A673 (cell line): ENCODE data around the gene CIC. TPM values are rescaled to one million over a fixed set of nuclear protein-coding genes. Genes with fewer than 3 reads are reported as not detected.

ENCODE experiments used
- BruUV-seq: library from RNA; stranded (reverse); fragments of 400-500 nt; replicated peaks from 2 replicates; lab custom pipeline; 2021; lab: Mats Ljungman, UMichigan
- CTCF ChIA-PET: fragments of 300-600 bp; sonication (Branson Sonifier 250); formaldehyde crosslinking; loops from one replicate; lab custom pipeline; 2022; ENCODE audit warnings: antibody characterized with exemption; lab: Charles Lee
- POLR2A ChIA-PET: fragments of 300-600 bp; sonication (Branson Sonifier 250); formaldehyde crosslinking; loops from one replicate; lab custom pipeline; 2022; ENCODE audit warnings: antibody characterized with exemption; ENCODE audit not compliant: low non-redundant PET; lab: Charles Lee
- DNase-seq: peaks from one replicate; pipeline ENCODE4 v3.0.0-alpha.2; 2015; ENCODE audit warnings: low spot score
- H3K27ac ChIP-seq: fragments of 200-600 bp; sonication (generic); 2 replicates; pipeline ENCODE4 v1.5.1; 2016; ENCODE audit warnings: mixed run types, low read depth, mild to moderate bottlenecking, mixed read lengths, antibody characterized with exemption, low read length; ENCODE audit not compliant: poor library complexity, severe bottlenecking
- H3K27me3 ChIP-seq: fragments of 200-600 bp; sonication (generic); replicated peaks from 2 replicates; pipeline ENCODE4 v1.6.1; 2017; ENCODE audit warnings: mixed run types, low read depth, mild to moderate bottlenecking, mixed read lengths, antibody characterized with exemption, low read length; ENCODE audit not compliant: insufficient read depth, poor library complexity
- H3K36me3 ChIP-seq: fragments of 200-600 bp; sonication (generic); 2 replicates; pipeline ENCODE4 v1.6.1; 2016; ENCODE audit warnings: mixed run types, mild to moderate bottlenecking, mixed read lengths, antibody characterized with exemption, low read length; ENCODE audit not compliant: insufficient read depth, poor library complexity, severe bottlenecking
- H3K4me1 ChIP-seq: fragments of 200-600 bp; sonication (generic); 2 replicates; pipeline ENCODE4 v1.6.1; 2017; ENCODE audit warnings: mixed run types, mild to moderate bottlenecking, mixed read lengths, antibody characterized with exemption, low read length; ENCODE audit not compliant: insufficient read depth, poor library complexity, severe bottlenecking
- H3K4me3 ChIP-seq: fragments of 200-600 bp; sonication (generic); 2 replicates; pipeline ENCODE4 v1.5.1; 2016; ENCODE audit warnings: low read depth, mixed run types, mild to moderate bottlenecking, mixed read lengths, low read length; ENCODE audit not compliant: poor library complexity, severe bottlenecking
- H3K9me3 ChIP-seq: fragments of 200-600 bp; sonication (generic); 2 replicates; pipeline ENCODE4 v1.6.1; 2016; ENCODE audit warnings: mixed run types, low read depth, mild to moderate bottlenecking, mixed read lengths, antibody characterized with exemption, low read length; ENCODE audit not compliant: poor library complexity, severe bottlenecking
- EZH2 ChIP-seq: fragments of 200-600 bp; sonication (generic); IDR thresholded peaks from 2 replicates; pipeline ENCODE4 v1.6.1; 2017; ENCODE audit warnings: borderline replicate concordance, low read depth, mild to moderate bottlenecking, mixed read lengths, antibody characterized with exemption, low read length; ENCODE audit not compliant: poor library complexity, severe bottlenecking
- intact Hi-C: fragments of 100-400 bp; cut with micrococcal nuclease; formaldehyde crosslinking; loops from one replicate; pipeline ENCODE4 v1.10.0; 2022; ENCODE audit not compliant: unreplicated experiment
- total RNA-seq: library from RNA; stranded (reverse); gene quantifications from 2 replicates; pipeline ENCODE4 v1.2.3, GENCODE V29; 2021
- TF ChIP-seq, protein P1 (sequence below): fragments of 300-800, 200-600 bp; sonication (generic); conservative IDR thresholded peaks from 2 replicates; pipeline ENCODE4 v1.5.1; 2017; ENCODE audit warnings: low read depth, mild to moderate bottlenecking, antibody characterized with exemption, low read length, moderate library complexity, mixed read lengths

CIC gene
- total RNA-seq, 1 experiment from 2014 or later, result 80.3 TPM

DNA sequence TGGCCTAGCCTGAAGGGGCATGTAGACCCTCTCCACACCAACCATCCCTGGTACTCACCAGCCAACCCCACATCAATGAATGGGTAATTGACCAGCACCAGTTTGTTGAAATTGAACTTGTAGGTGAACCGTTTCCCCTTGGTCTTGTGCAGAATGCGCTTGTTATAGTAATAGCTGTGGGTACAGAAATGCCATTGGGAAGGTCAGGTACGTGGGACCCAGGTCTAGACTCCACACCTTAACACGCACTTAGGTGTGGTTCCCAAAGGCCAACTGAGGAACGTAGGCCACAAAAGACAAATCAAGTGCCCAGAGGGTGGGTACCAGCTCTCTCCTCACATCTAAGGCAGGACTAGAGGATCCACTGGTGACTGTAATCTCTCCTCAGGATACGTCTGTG is 19.3 kb upstream of the CIC start:
- intact Hi-C loops, result loop anchor here (2.0 kb wide), 1 partner anchor 31 kb away; no protein-coding TSS in a partner anchor
- DNase-seq, result no peak
- no peak overlapping the region for H3K4me3 ChIP-seq
- TF ChIP-seq EZH2, result no peak
- TF ChIP-seq, protein P1, sequence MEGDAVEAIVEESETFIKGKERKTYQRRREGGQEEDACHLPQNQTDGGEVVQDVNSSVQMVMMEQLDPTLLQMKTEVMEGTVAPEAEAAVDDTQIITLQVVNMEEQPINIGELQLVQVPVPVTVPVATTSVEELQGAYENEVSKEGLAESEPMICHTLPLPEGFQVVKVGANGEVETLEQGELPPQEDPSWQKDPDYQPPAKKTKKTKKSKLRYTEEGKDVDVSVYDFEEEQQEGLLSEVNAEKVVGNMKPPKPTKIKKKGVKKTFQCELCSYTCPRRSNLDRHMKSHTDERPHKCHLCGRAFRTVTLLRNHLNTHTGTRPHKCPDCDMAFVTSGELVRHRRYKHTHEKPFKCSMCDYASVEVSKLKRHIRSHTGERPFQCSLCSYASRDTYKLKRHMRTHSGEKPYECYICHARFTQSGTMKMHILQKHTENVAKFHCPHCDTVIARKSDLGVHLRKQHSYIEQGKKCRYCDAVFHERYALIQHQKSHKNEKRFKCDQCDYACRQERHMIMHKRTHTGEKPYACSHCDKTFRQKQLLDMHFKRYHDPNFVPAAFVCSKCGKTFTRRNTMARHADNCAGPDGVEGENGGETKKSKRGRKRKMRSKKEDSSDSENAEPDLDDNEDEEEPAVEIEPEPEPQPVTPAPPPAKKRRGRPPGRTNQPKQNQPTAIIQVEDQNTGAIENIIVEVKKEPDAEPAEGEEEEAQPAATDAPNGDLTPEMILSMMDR, result no peak
- no peaks in the 10 kb centered on the region for H3K9me3 ChIP-seq
- H3K27me3 ChIP-seq, result no peaks in the 10 kb centered on the region
- POLR2A ChIA-PET, result no interaction called here
- peaks cover 23% of the 10 kb centered on the region for H3K36me3 ChIP-seq
- H3K27ac ChIP-seq, result peak overlapping the region; percentile 87
- H3K4me1 ChIP-seq, result peaks cover 59% of the 10 kb centered on the region
- BruUV-seq, result no TSS peak
- CTCF ChIA-PET, result interaction anchor here (2.7 kb wide), 1 partner anchor 30 kb away, joined by 12 read pairs; no protein-coding TSS in a partner anchor

DNA sequence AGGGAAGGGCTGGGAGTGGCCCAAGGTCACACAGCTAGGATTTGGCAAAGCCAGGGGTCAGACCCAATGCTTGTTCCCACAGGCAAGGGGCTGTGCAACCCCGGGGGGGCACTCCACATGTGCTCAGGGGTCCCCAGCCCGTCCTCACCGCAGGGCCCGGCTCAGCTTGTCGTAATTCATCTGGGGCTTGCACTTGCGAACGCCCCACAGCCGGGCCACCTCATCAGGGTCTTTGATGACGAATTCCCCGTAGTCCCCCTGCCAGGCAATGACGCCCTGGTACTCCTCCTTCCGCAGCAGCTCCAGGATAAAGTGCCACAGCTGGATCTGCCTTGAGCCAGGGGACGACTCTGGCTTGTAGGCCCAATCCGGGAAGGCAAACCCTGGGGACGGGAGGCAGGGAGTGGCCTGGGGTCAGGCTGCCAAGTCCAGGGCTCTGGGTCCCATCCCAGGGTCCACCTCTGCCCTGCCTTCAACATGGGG is 18.8 kb upstream of the CIC start:
- peak; percentile 28 for DNase-seq
- intact Hi-C loops, result loop anchor here (2.0 kb wide), 1 partner anchor 31 kb away; no protein-coding TSS in a partner anchor
- ChIA-PET POLR2A (no interaction called here), CTCF (interaction anchor here (0.7 to 2.7 kb wide), 3 partner anchors 29 to 801 kb away, joined by 3 to 12 read pairs (median 4); no protein-coding TSS in a partner anchor)
- peaks cover 59% of the 10 kb centered on the region for H3K4me1 ChIP-seq
- H3K4me3 ChIP-seq, result peak overlapping the region; percentile 35
- TF ChIP-seq, protein P1, result no peak
- TF ChIP-seq EZH2, result no peak
- BruUV-seq, result no TSS peak
- H3K36me3 ChIP-seq, result peaks cover 23% of the 10 kb centered on the region
- peak overlapping the region; percentile 87 for H3K27ac ChIP-seq
- H3K9me3 ChIP-seq, result no peaks in the 10 kb centered on the region
- no peaks in the 10 kb centered on the region for H3K27me3 ChIP-seq

DNA sequence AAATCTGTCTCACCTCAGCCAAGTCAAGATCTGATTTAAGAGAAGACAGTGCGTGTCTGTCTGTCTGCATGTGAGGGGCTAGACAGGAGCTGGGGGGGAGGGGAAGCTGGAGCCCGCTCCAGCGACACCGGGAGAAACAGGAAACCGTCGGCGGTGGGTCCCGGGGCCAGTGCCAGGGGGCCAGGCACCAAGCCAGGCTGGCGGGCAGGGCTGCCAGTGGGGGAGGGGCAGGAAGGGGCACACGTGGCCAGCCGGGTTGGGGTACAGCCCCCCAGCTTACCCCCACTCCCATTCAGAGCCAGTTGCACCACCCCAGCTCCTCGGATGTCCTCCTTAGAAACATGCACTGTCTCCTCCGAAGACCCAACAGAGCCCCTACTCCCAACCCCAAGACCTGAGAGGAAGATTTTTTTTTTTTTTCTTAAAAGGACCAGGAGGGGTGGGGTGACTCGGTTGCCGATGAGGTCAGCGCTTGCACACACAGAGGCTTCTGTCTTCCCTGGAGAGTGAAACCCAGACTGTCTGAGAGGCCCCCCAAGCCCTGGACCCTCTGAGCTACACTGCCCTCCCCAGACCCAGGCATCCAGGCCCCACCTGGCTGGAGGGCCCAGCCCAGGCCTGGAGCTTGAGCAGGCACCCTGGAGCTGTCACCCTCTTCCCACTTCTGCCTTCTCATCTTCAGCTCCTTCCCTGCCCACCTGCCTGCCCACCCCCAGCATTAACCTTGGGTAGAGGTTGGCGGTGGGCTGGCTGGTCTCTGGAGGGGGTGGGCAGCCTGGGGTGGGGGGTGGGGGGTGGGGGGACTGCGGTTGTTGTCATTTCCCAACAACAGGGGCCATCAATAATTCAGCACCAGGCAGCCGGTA is 18.2 kb upstream of the CIC start:
- Histone ChIP-seq H3K4me1 (peaks cover 59% of the 10 kb centered on the region), H3K9me3 (no peaks in the 10 kb centered on the region), H3K27me3 (no peaks in the 10 kb centered on the region), H3K27ac (peak overlapping the region; percentile 87), H3K36me3 (peaks cover 23% of the 10 kb centered on the region), H3K4me3 (peak overlapping the region; percentile 91)
- POLR2A ChIA-PET, result interaction anchor here (0.5 to 0.6 kb wide), 2 partner anchors 32 to 240 kb away, joined by 3 to 4 read pairs; no protein-coding TSS in a partner anchor
- intact Hi-C loops, result loop anchor here (2.0 kb wide), 1 partner anchor 30 kb away; no protein-coding TSS in a partner anchor
- BruUV-seq, result no TSS peak
- CTCF ChIA-PET, result interaction anchor here (0.7 to 2.7 kb wide), 4 partner anchors 29 to 802 kb away, joined by 3 to 12 read pairs (median 4); no protein-coding TSS in a partner anchor
- no peak for TF ChIP-seq EZH2
- TF ChIP-seq, protein P1, result no peak
- DNase-seq, result peak; percentile 51
